H1 (cell line): ENCODE data around the gene DDX60. TPM values are rescaled to one million over a fixed set of nuclear protein-coding genes. Genes with fewer than 3 reads are reported as not detected.

Experiments used
- CTCF ChIA-PET: fragments of 300-600 bp; sonication (Branson Sonifier 250); formaldehyde crosslinking; loops from one replicate; lab custom pipeline; 2021; ENCODE audit not compliant: partially characterized antibody; lab: Charles Lee
- POLR2A ChIA-PET: fragments of 300-600 bp; sonication (Branson Sonifier 250); formaldehyde crosslinking; loops from one replicate; lab custom pipeline; 2021; ENCODE audit warnings: inconsistent platforms; ENCODE audit not compliant: partially characterized antibody; lab: Charles Lee
- DNase-seq, 2 experiments: peaks; one replicate each; pipeline versions ENCODE4 v3.0.0 to v3.0.0-alpha.2; 2010 to 2022; ENCODE audit warnings: low spot score in 2 of 2, low read depth in 1 of 2, mixed read lengths in 1 of 2
- FAIRE-seq: peaks from 2 replicates; lab custom pipeline; 2011; peaks lifted over from hg19 to GRCh38; lab: Jason Lieb, UNC
- H2AFZ ChIP-seq: 2 replicates; pipeline ENCODE4 v1.8.1; 2012; ENCODE audit warnings: low read length, inconsistent platforms
- H2AK5ac ChIP-seq: 2 replicates; pipeline ENCODE4 v1.6.1; 2013; ENCODE audit warnings: low read depth, low read length
- H2BK120ac ChIP-seq: replicated peaks from 2 replicates; pipeline ENCODE3; 2013; ENCODE audit warnings: low read depth, low read length, inconsistent platforms
- H2BK12ac ChIP-seq: 2 replicates; pipeline ENCODE4 v1.6.1; 2013; ENCODE audit warnings: low read depth, low read length
- H2BK15ac ChIP-seq: 2 replicates; pipeline ENCODE4 v1.6.1; 2013; ENCODE audit warnings: low read length
- H2BK20ac ChIP-seq: 2 replicates; pipeline ENCODE4 v1.6.1; 2013; ENCODE audit warnings: low read length
- H2BK5ac ChIP-seq: 2 replicates; pipeline ENCODE4 v1.6.1; 2013; ENCODE audit warnings: low read depth, low read length
- H3K14ac ChIP-seq: 2 replicates; pipeline ENCODE4 v1.6.1; 2013; ENCODE audit warnings: inconsistent platforms; ENCODE audit not compliant: insufficient read length
- H3K18ac ChIP-seq: 2 replicates; pipeline ENCODE4 v1.6.1; 2013; ENCODE audit warnings: low read length; ENCODE audit errors: extremely low read depth
- H3K23ac ChIP-seq: 2 replicates; pipeline ENCODE4 v1.6.1; 2013; ENCODE audit warnings: inconsistent platforms; ENCODE audit not compliant: insufficient read length
- H3K23me2 ChIP-seq: 2 replicates; pipeline ENCODE4 v1.6.1; 2013; ENCODE audit warnings: low read depth, low read length
- H3K27ac ChIP-seq: 2 replicates; pipeline ENCODE4 v1.6.1; 2011; ENCODE audit warnings: low read depth, low read length, inconsistent platforms
- H3K27me3 ChIP-seq, 4 experiments: replicated peaks in 1 of 4; 1 replicate in 1 of 4; 2 replicates in 3 of 4; pipeline versions ENCODE4 v1.6.1 to v1.8.1; 2011 to 2013; ENCODE audit warnings: low read length in 3 of 4, mild to moderate bottlenecking in 3 of 4, inconsistent platforms in 2 of 4, mixed read lengths in 2 of 4, moderate library complexity in 1 of 4; ENCODE audit not compliant: control insufficient read depth in 3 of 4, insufficient read depth in 3 of 4; ENCODE audit errors: extremely low read depth in 1 of 4
- H3K36me3 ChIP-seq, 4 experiments: 2 replicates each; pipeline versions ENCODE4 v1.6.1 to v1.8.1; 2011 to 2013; ENCODE audit warnings: mild to moderate bottlenecking in 4 of 4, low read length in 3 of 4, moderate library complexity in 2 of 4, control low read depth in 1 of 4, inconsistent platforms in 1 of 4; ENCODE audit not compliant: insufficient read depth in 4 of 4, control insufficient read depth in 2 of 4
- H3K4ac ChIP-seq: replicated peaks from 2 replicates; pipeline ENCODE3; 2013; ENCODE audit warnings: low read length, low read depth, mixed read lengths, inconsistent platforms; ENCODE audit not compliant: insufficient read length
- H3K4me1 ChIP-seq, 4 experiments: replicated peaks in 1 of 4; 1 replicate in 1 of 4; 2 replicates in 3 of 4; pipeline versions ENCODE4 v1.6.1 to v1.8.1; 2011 to 2013; ENCODE audit warnings: low read length in 3 of 4, inconsistent platforms in 2 of 4, mixed read lengths in 1 of 4; ENCODE audit not compliant: insufficient read depth in 4 of 4, control insufficient read depth in 3 of 4
- H3K4me2 ChIP-seq, 2 experiments: 2 replicates each; pipeline versions ENCODE4 v1.6.1 to v1.8.1; 2011 to 2013; ENCODE audit warnings: low read depth in 2 of 2, low read length in 2 of 2, control low read depth in 1 of 2, inconsistent platforms in 1 of 2, mild to moderate bottlenecking in 1 of 2; ENCODE audit not compliant: insufficient read depth in 1 of 2
- H3K4me3 ChIP-seq, 4 experiments: fragments of 200-600, 300-600 bp in 1 of 4; sonication (generic), shearing (Covaris generic), sonication (Bioruptor Twin) in 1 of 4; 2 replicates each; pipeline versions ENCODE4 v1.5.1 to v1.8.1; 2011 to 2016; ENCODE audit warnings: low read length in 4 of 4, low read depth in 3 of 4, control low read depth in 2 of 4, inconsistent platforms in 2 of 4, mild to moderate bottlenecking in 2 of 4, mixed read lengths in 1 of 4, moderate library complexity in 1 of 4; ENCODE audit not compliant: insufficient read depth in 2 of 4; ENCODE audit errors: extremely low read depth in 1 of 4
- H3K56ac ChIP-seq: replicated peaks from 2 replicates; pipeline ENCODE3; 2013; ENCODE audit warnings: low read depth, mild to moderate bottlenecking, mixed read lengths, low read length, inconsistent platforms; ENCODE audit not compliant: insufficient read length
- H3K79me1 ChIP-seq: 2 replicates; pipeline ENCODE4 v1.6.1; 2013; ENCODE audit warnings: low read depth, low read length, control low read depth
- H3K79me2 ChIP-seq, 2 experiments: 2 replicates each; pipeline versions ENCODE4 v1.6.1 to v1.8.1; 2012 to 2013; ENCODE audit warnings: low read length in 2 of 2, mild to moderate bottlenecking in 2 of 2, inconsistent platforms in 1 of 2; ENCODE audit not compliant: insufficient read depth in 2 of 2, control insufficient read depth in 1 of 2
- H3K9ac ChIP-seq, 4 experiments: replicated peaks in 1 of 4; 1 replicate in 1 of 4; 2 replicates in 3 of 4; pipeline versions ENCODE4 v1.6.1 to v1.8.1; 2011 to 2013; ENCODE audit warnings: low read depth in 3 of 4, low read length in 3 of 4, control low read depth in 2 of 4, mild to moderate bottlenecking in 2 of 4, moderate library complexity in 2 of 4, inconsistent platforms in 1 of 4; ENCODE audit errors: extremely low read depth in 1 of 4
- H3K9me3 ChIP-seq, 2 experiments: 2 replicates each; pipeline versions ENCODE4 v1.6.1 to v1.8.1; 2012 to 2013; ENCODE audit warnings: mild to moderate bottlenecking in 2 of 2, moderate library complexity in 2 of 2, control low read depth in 1 of 2, inconsistent platforms in 1 of 2, low read depth in 1 of 2, low read length in 1 of 2, mixed read lengths in 1 of 2; ENCODE audit not compliant: insufficient read depth in 2 of 2
- H4K20me1 ChIP-seq, 2 experiments: replicated peaks in 1 of 2; 2 replicates each; pipeline versions ENCODE3 to v1.8.1; 2011 to 2013; ENCODE audit warnings: inconsistent platforms in 2 of 2, low read length in 2 of 2, mild to moderate bottlenecking in 1 of 2; ENCODE audit not compliant: insufficient read depth in 2 of 2, control insufficient read depth in 1 of 2
- H4K5ac ChIP-seq: 2 replicates; pipeline ENCODE4 v1.6.1; 2013; ENCODE audit warnings: low read length, low read depth, mixed read lengths, inconsistent platforms; ENCODE audit not compliant: insufficient read length
- H4K8ac ChIP-seq: 2 replicates; pipeline ENCODE4 v1.8.0; 2013; ENCODE audit warnings: mild to moderate bottlenecking, moderate library complexity, low read length, inconsistent platforms; ENCODE audit not compliant: insufficient read depth; ENCODE audit errors: extremely low read depth
- H4K91ac ChIP-seq: replicated peaks from 2 replicates; pipeline ENCODE3; 2013; ENCODE audit warnings: low read length, mixed read lengths, inconsistent platforms; ENCODE audit not compliant: insufficient read length
- CEBPB ChIP-seq: IDR thresholded peaks from 2 replicates; pipeline ENCODE4 v1.6.1; 2012; ENCODE audit warnings: low read depth, low read length
- CHD1 ChIP-seq: IDR thresholded peaks from 2 replicates; pipeline ENCODE4 v1.6.1; 2012; ENCODE audit warnings: low read depth, low read length, improper control_type of control experiment
- KDM1A ChIP-seq: fragments of 200-600, 300-600 bp; sonication (generic); IDR thresholded peaks from 2 replicates; pipeline ENCODE4 v1.7.1; 2016; ENCODE audit warnings: mild to moderate bottlenecking, low read length, borderline replicate concordance
- MAFK ChIP-seq: IDR thresholded peaks from 2 replicates; pipeline ENCODE4 v1.6.1; 2012; ENCODE audit warnings: low read depth, mild to moderate bottlenecking, improper control_type of control experiment, low read length
- NANOG ChIP-seq: IDR thresholded peaks from 2 replicates; pipeline ENCODE4 v1.6.1; 2011; ENCODE audit warnings: low read length, low read depth, mild to moderate bottlenecking, inconsistent platforms; ENCODE audit not compliant: insufficient read depth, poor library complexity, severe bottlenecking
- POLR2AphosphoS5 ChIP-seq: IDR thresholded peaks from 2 replicates; pipeline ENCODE4 v1.6.1; 2011; ENCODE audit warnings: low read depth, low read length
- RFX5 ChIP-seq: IDR thresholded peaks from 2 replicates; pipeline ENCODE4 v1.6.1; 2011; ENCODE audit warnings: low read depth, low read length, improper control_type of control experiment, borderline replicate concordance
- RXRA ChIP-seq: IDR thresholded peaks from 2 replicates; pipeline ENCODE4 v1.6.1; 2011; ENCODE audit warnings: low read depth, mild to moderate bottlenecking, low read length, moderate library complexity; ENCODE audit not compliant: insufficient read depth
- SIRT6 ChIP-seq: IDR thresholded peaks from one replicate; pipeline ENCODE4 v1.7.1; 2012; ENCODE audit warnings: low read length, inconsistent platforms
- SUZ12 ChIP-seq: fragments of 200-600 bp; sonication (generic); IDR thresholded peaks from 2 replicates; pipeline ENCODE4 v1.6.1; 2012; ENCODE audit warnings: mild to moderate bottlenecking, inconsistent platforms, low read length, moderate library complexity, mixed read lengths
- TEAD4 ChIP-seq: IDR thresholded peaks from 2 replicates; pipeline ENCODE4 v1.6.1; 2012; ENCODE audit warnings: low read depth, low read length, inconsistent platforms, mixed read lengths
- YY1 ChIP-seq: IDR thresholded peaks from 2 replicates; pipeline ENCODE4 v1.6.1; 2011; ENCODE audit warnings: low read depth, mild to moderate bottlenecking, low read length
- WGBS, 2 experiments: shearing (Covaris generic) in 1 of 2; methylation state at CpG; one replicate each; pipeline versions ENCODE4 v1.1.6 to v1.1.7; 2013 to 2015; ENCODE audit warnings: low lambda C conversion rate in 2 of 2, mixed read lengths in 2 of 2, inconsistent platforms in 1 of 2, low coverage in 1 of 2, missing lambda C conversion rate in 1 of 2; ENCODE audit not compliant: insufficient replicate concordance in 2 of 2, insufficient coverage in 1 of 2, insufficient read length in 1 of 2; ENCODE audit errors: extremely low coverage in 1 of 2, missing lambda C conversion rate in 1 of 2; 5-methylcytosine and 5-hydroxymethylcytosine counted together
- polyA plus RNA-seq, 7 experiments: library from polyadenylated mRNA; depleted of rRNA in 3 of 7; stranded (reverse) in 5 of 7; unstranded in 2 of 7; fragments of >200 nt in 5 of 7; fragments of 200-250 nt in 2 of 7; gene quantifications; 1 replicate in 5 of 7; 2 replicates in 1 of 7; 4 replicates in 1 of 7; pipeline versions ENCODE4 v1.2.1 to v1.2.3, GENCODE V29; 2011 to 2013; ENCODE audit warnings: missing spikeins in 2 of 7, mixed read lengths in 2 of 7
- total RNA-seq: library from RNA; stranded (reverse); fragmentation: NEBNext Ultra II Directional; extraction: Animal tissue kit (Norgen Biotek cat#: 25700); gene quantifications from 2 replicates; pipeline ENCODE4 v1.2.1, GENCODE V29; 2021
- TF ChIP-seq, protein P1 (sequence below): IDR thresholded peaks from 2 replicates; pipeline ENCODE4 v1.6.1; 2011; ENCODE audit warnings: low read length, improper control_type of control experiment

The DDX60 gene
- total and polyA plus RNA-seq, 2 of the 8 experiments (the other 6 are each of a cell fraction or from before 2014, with no cell fraction given), result 1.00 to 1.6 TPM

- H3K4me2 ChIP-seq, result no peak overlapping the region
- H2BK15ac ChIP-seq, result no peak overlapping the region
- H2BK12ac ChIP-seq, result no peak overlapping the region
- no peaks in the 10 kb centered on the region for H3K79me1 ChIP-seq
- H4K91ac ChIP-seq, result no peak overlapping the region
- no peak overlapping the region for H2BK120ac ChIP-seq
- DNase-seq, result no peak
- no peaks in the 10 kb centered on the region for H3K4me1 ChIP-seq
- no peak for FAIRE-seq
- peaks cover 0 to 1% (median 0%) of the 10 kb centered on the region in 4 experiments; a peak in 1 of 7 replicates for H3K27me3 ChIP-seq
- H3K23ac ChIP-seq, result no peak overlapping the region
- WGBS, 2 experiments, result 81% methylated on average over 3 of the region's 3 CpGs; no CpG with 5 or more reads in 1 of the 2 experiments
- ChIA-PET CTCF (no interaction called here), POLR2A (no interaction called here)
- TF ChIP-seq CEBPB (no peak), MAFK (no peak), RXRA (no peak), RFX5 (no peak), SUZ12 (no peak), YY1 (no peak), KDM1A (no peak), NANOG (no peak), CHD1 (no peak), TEAD4 (no peak), POLR2AphosphoS5 (no peak), SIRT6 (no peak)
- TF ChIP-seq, protein P1, sequence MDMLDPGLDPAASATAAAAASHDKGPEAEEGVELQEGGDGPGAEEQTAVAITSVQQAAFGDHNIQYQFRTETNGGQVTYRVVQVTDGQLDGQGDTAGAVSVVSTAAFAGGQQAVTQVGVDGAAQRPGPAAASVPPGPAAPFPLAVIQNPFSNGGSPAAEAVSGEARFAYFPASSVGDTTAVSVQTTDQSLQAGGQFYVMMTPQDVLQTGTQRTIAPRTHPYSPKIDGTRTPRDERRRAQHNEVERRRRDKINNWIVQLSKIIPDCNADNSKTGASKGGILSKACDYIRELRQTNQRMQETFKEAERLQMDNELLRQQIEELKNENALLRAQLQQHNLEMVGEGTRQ, result no peak
- H3K23me2 ChIP-seq, result no peaks in the 10 kb centered on the region; the same call in 1 of the 2 replicates
- no peak overlapping the region for H2BK20ac ChIP-seq
- peaks cover 18% of the 10 kb centered on the region in 2 experiments for H3K9me3 ChIP-seq
- H3K27ac ChIP-seq, result no peak overlapping the region
- H4K20me1 ChIP-seq, result no peaks in the 10 kb centered on the region
- H4K8ac ChIP-seq, result no peak overlapping the region
- no peak overlapping the region for H4K5ac ChIP-seq
- no peak overlapping the region for H3K9ac ChIP-seq
- H2BK5ac ChIP-seq, result no peak overlapping the region
- no peaks in the 10 kb centered on the region for H3K36me3 ChIP-seq
- H3K56ac ChIP-seq, result no peak overlapping the region
- no peak overlapping the region for H2AK5ac ChIP-seq
- no peak overlapping the region for H3K4me3 ChIP-seq
- H3K4ac ChIP-seq, result no peak overlapping the region
- no peak overlapping the region for H3K14ac ChIP-seq
- no peak overlapping the region for H2AFZ ChIP-seq
- H3K18ac ChIP-seq, result no peak overlapping the region
- no peaks in the 10 kb centered on the region for H3K79me2 ChIP-seq
Observed at GRCh38 chr4:168241953-168242352, 76.6 kb downstream of the DDX60 start.
